Adipose tissue (tissue), 3 donors: ENCODE measurements around the gene BHLHE23. TPM values are rescaled to one million over a fixed set of nuclear protein-coding genes. Genes with fewer than 3 reads are reported as not detected.

Source experiments
- H3K27ac ChIP-seq: one replicate; pipeline ENCODE4 v1.5.1; 2013; ENCODE audit warnings: low read depth, low read length
- WGBS, 3 donors: extraction: QIAGEN DNeasy Blood & Tissue Kit; methylation state at CpG; one replicate each; pipeline ENCODE4 v1.1.7; 2013; 5-methylcytosine and 5-hydroxymethylcytosine counted together
- polyA plus RNA-seq, 3 donors: library from polyadenylated mRNA; stranded (reverse); fragments of 200-250 nt; gene quantifications; one replicate each; pipeline ENCODE4 v1.2.3, GENCODE V29; 2013
- donor health status: healthy with polysubstance abuse.
- donor health status: Bipolar disorder and iron deficiency.
- donor health status: healthy.

BHLHE23 gene
- polyA plus RNA-seq, 3 donors = not detected

DNA sequence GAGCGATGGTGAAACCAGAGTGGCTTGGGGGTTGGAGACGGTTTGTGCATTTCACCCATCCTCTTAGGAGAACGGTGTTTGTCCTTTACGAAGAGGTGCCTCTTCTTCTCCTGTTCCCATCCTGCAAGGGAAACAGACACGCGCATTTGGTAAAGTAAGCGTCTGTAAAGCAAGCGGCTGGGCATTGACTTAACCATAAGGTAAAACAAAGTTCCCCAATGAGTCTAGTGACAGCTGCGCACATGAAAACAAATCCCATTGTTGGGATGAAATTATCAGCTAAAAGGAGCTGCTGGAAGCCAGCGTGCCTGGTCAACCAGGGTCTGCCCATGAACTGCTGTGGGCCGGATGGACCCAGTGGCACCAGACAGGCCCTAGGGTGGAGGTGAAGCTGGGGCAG is 5.8 kb downstream of the BHLHE23 start:
- 28 to 55% (median 44%) methylated on average over 11 of the region's 11 CpGs for WGBS, 3 donors
- no peak overlapping the region for H3K27ac ChIP-seq

DNA sequence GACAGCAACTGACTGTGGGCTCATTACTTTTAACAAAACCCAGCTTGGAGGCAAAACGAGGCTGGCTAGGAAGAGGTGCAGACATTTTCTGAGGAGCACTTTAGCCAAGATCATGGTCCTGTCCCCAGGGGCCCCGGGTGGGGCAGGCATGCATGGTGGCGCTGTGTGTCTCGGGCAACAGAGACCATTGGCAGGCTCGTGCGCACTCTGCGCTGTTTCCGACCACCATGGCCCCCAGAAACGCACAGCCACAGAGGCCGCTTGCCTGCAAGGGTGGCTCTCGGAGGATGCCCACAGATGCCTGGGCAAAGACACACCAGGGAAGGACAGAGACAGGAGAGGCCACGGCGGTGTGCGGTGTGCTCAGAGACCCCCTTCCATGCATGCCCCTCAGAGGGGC is 6.7 kb downstream of the BHLHE23 start:
- no peak overlapping the region for H3K27ac ChIP-seq
- 82 to 90% (median 86%) methylated on average over 14 of the region's 14 CpGs for WGBS, 3 donors

DNA sequence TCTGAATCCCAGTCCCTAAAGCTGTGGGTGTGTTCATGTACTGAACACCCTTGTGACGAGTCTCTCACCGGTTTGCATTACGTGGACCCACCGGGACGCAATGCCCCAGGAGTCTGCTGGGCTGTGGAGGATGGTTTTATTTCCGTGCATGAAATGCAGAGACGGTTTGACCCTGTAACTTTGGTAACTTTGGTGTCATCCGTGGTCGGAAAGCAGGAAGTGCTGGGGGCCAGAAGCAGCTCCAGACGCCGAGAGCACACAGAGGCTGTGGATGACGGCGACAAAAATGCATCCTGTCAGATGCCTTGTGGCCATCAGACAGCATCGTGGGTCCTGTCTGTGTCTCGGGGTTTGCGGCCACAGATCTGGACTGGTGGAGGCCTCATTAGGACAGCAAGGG is 7.2 kb downstream of the BHLHE23 start:
- 52 to 75% (median 59%) methylated on average over 16 of the region's 16 CpGs for WGBS, 3 donors
- H3K27ac ChIP-seq = no peak overlapping the region

DNA sequence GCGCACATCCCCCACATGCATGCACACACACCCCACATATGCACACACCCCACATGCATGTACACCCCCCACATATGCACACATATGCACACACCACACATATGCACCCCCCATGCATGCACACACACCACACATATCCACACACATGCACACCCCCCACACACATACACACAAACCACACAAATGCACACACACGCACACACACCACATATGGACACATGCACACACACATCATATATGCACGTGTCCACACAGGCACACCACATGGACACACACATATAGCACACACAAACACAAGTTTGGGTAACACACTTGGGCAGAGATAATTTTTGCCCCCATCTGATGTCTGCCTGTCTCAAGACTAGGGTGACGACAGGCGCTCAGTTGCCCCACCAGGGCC is 8.3 kb downstream of the BHLHE23 start:
- H3K27ac ChIP-seq = no peak overlapping the region
- 66 to 86% (median 68%) methylated on average over 5 of the region's 5 CpGs for WGBS, 3 donors

DNA sequence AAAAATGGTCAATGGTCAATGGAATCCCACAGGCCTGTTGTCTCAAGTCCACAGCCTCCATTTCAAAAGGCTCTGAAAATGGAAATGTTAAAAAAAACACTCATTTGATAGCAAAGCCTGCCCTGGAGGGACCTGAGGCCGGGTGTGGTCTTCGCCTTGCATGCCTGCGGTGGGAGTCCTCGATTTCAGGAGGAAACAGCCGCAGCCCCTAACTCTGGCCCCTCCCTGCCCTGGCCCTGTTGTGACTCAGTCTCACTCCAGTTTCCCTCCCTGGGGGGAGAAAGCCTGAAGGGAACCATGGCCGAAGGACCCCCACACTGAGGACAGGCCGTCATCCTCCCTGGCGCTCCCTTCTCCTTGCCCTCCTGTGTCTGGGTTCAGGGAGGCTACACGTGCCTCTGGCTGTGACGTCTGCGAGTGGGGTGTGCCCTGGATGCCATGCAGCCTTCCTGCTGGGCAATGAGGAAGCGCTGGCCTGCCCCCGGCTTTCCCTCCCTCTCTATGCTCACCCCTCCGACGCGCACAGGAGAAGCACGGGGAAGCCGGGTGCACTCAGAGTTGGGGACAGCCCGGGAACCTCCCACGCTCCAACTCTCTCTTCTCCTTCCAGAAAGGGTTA is 9.2 kb downstream of the BHLHE23 start:
- WGBS, 3 donors = 20 to 23% (median 22%) methylated on average over 20 of the region's 20 CpGs

DNA sequence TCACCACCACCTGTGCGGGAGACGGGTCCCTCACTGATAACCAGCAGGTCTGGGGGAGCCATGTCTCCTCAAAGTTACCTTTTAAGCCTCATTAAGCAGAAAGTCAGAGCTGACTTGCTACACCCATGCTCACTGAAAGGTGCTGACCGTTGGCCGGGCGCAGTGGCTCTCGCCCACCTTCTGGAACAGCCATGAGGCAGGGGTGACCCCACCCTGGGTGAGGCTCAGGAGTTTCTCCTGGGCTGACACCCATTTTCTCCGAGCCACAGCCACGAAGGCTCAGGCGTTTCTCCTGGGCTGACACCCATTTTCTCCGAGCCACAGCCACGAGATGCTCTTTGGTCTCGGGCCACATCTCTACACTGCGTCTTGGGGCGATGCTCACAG is 10.2 kb downstream of the BHLHE23 start:
- no peak overlapping the region for H3K27ac ChIP-seq
- 75 to 88% (median 84%) methylated on average over 14 of the region's 14 CpGs for WGBS, 3 donors

More for the DNA sequence above, 9.2 kb downstream of the BHLHE23 start:
- no peak overlapping the region for H3K27ac ChIP-seq

DNA sequence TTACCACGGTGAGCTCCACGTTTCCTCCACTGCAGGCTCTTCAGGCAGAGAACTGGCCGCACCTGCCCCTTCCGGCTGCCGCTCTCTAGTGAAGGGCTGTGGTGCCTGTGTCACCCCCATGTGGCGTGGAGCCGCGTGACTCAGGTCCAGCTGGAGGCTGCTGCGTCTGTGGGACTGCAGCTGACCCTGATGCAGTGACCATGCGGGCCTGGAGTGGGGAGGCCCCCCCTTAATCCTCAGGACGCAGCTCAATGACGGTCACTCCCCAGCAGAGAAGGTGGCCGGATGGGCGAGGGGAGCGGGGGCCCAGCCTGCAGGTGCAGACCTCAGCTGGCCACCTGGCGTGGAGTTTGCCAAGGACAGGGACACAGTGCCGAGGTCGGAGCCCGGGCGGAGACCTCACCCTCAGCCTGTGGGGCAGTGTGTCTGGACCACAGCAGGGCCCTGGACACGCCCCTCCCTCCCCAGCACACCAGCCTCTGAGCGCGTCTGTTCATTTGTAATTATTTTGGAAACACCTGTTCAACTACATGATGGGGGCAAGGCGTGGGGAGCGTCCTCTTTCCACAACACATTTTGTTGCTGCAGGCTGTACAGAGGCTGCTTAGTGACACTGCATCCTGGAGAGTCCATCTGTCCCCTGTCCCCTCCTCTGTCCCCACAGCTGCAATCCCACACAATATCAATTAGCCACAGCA is 10.7 kb downstream of the BHLHE23 start:
- 58 to 84% (median 81%) methylated on average over 25 of the region's 25 CpGs for WGBS, 3 donors

DNA sequence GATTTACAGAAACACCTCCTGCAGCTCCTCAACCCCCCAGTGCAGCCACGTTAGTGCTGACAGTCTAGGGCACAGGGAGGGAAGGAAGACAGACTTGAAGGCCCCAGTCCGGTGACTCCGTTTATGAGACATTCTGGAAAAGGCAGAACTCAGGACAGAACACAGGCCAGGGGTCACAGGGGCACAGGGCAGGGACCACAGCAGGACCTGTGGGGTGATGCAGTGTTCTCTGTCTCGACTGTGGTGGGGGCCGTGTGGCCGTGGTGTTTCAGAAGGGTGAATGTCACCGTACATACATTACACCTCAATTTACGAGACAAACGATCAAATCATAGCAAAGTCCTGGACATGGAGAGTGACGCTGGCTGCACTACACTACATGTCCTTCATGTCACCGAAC is 11.3 kb downstream of the BHLHE23 start:
- 51 to 80% (median 74%) methylated on average over 11 of the region's 11 CpGs for WGBS, 3 donors
- no peak overlapping the region for H3K27ac ChIP-seq

More for the DNA sequence above, 10.7 kb downstream of the BHLHE23 start:
- no peak overlapping the region for H3K27ac ChIP-seq

DNA sequence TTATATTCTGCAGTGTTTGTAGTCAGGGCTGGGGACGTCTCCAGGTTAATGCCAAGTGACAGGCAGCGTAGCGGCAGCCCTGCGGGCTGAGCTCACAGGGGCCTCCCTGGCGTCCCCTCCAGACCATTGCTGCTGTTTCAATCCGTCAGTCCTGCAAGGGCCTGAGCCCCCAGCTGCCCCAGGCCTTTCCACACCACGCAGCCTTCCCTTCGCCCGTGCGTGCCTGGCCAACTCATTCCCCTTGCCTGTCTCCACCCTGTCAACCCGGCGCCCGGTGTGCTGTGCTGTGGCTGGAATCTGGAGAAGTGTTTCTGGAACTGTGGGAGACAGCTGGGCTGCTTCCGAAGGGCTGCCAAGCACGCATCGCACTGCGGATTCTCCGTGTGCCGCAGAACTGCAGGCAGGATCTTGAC is 11.9 kb downstream of the BHLHE23 start:
- WGBS, 3 donors = 62 to 81% (median 65%) methylated on average over 19 of the region's 19 CpGs

DNA sequence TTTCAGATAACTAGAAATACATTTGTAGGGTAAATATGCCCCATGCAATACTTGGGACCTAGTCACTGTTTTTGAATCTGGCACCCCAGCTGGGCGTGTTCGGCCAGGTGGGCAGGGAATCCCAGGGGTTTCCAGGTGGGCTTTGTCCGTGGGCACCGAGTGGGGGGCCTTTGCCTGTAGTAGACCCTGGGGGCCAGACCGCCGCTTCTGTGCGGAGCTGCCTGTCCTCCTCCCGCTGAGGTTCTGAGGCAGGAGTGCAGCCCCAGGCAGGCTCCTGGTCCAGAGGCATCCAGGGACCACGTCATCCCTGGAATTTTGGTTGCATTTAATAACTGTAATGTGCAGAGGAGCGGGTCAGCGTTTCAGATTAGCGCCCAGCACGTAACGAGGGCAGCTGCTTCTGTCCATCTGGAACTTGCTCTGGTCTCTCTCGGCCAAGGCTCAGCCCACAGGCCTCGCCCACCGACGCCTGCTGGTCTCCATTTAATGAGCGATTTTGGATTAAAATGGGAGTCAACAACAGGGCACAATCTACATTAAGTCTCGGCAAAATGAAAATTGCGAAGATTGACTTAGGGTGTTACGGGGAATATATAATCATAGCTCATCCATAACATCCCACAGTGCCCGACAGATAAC is 12.8 kb downstream of the BHLHE23 start:
- 79 to 88% (median 88%) methylated on average over 23 of the region's 23 CpGs for WGBS, 3 donors
- H3K27ac ChIP-seq = no peak overlapping the region

More for the DNA sequence above, 11.9 kb downstream of the BHLHE23 start:
- H3K27ac ChIP-seq = no peak overlapping the region

DNA sequence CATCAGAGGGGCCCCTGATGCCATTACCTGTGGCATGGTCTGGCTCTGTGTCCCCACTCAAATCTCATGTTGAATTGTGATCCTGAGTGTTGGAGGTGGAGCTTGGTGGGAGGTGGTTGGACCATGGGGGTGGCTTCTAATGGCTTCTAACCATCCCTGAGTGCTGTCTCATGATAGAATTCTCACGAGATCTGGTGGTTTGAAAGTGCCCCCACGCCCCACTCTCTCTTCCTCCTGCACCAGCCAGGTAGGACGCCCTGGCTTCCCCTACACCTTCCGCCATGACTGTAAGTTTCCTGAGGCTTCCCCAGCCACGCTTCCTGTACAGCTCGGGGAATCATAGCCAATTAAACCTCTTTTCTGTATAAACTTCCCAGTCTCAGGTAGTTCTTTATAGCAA is 14.9 kb downstream of the BHLHE23 start:
- no peak overlapping the region for H3K27ac ChIP-seq
- 69 to 82% (median 78%) methylated on average over 6 of the region's 6 CpGs for WGBS, 3 donors

DNA sequence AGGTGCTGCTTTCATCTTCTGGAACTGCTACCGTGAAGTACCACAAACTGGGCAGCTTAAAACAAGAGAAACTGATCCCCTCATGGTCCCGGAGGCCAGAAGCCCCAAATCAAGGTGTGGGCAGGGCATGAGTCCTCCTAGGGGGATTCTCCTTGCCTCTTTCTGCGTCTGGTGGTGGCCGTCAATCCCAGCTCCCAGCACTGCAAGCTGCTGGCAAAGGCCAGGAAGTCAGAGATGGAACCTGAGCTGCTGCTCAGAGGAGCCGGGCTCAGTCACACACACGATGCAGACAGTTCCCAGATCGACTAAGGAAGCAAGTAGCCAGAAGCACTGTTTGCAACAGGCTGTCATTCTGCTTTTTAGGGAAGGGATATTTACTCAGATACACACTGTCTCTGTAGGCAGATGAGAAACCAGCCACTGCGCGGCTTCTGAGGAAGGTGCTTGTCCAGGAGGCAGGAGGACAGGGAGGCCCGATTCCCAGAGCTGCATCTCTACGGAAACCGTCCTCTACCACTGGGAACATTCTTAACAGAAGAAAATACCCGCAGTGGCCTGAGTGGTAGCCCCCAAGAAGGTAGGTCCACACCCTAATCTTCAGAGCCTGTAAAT is 15.5 kb downstream of the BHLHE23 start:
- 63 to 74% (median 64%) methylated on average over 13 of the region's 13 CpGs for WGBS, 3 donors
- no peak overlapping the region for H3K27ac ChIP-seq

DNA sequence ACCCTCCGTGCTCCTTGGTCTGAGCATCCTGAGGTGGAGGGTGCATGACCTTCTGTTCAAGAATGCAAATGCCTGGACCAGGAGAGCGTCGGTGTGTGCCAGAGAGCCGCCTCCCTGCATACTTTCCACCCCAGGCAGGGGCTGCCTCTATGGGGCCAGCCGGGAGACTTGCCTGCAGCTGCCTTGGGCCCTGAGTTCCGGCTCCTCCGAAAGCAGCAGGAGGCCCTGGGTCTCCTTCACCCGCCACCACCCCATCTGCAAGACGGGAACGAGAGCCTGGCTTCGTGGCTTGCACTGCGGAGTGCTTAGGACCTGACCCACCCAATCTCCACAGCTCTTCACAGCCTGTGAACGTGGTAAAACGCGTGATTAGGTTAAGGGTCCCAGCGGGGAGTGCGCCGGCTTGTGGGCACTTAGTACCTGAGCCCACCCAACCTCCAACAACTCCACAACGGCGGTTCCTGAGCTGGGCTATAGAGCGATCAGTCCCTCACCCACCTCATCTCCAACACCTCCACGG is 16.4 kb downstream of the BHLHE23 start:
- WGBS, 3 donors = 56 to 81% (median 71%) methylated on average over 22 of the region's 22 CpGs

DNA sequence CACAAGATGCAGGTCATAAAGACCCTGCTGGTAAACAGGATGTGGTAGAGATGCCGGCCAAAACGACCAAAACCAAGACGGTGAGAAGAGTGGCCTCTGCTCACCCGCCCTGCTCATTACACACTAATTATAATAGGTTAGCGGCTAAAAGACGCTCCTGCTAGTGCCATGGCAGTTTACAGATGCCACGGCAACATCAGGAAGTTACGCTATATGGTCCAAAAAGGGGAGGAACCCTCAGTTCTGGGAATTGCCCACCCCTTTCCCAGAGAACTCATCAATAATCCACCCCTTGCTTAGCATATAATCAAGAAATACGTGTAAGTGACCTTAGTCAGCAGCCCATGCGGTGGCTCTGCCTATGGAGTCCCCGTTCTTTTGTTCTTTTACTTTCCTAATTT is 17.6 kb downstream of the BHLHE23 start:
- H3K27ac ChIP-seq = no peak overlapping the region
- WGBS, 3 donors = 37 to 54% (median 43%) methylated on average over 11 of the region's 11 CpGs

More for the DNA sequence above, 16.4 kb downstream of the BHLHE23 start:
- H3K27ac ChIP-seq = no peak overlapping the region

DNA sequence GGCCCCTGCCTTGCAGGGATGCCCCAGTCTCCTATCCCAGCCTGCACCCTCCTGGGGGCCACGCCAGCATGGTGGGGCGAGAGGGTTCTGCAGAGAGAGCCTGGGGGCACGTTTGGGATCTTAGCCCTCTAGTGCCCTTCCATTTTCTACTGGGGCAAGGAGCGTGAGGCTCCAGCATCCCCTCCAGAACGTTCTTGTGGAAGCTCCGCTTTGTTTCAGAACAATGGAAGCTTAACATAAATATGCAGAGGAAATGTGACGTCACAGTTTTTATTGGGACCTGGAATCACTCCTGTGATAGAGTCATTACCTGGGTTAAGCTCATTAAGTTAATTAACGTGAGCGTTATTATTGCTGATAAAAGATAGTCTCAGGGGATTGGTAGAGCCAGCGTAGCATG is 19.6 kb downstream of the BHLHE23 start:
- 40 to 66% (median 49%) methylated on average over 10 of the region's 10 CpGs for WGBS, 3 donors
- H3K27ac ChIP-seq = no peak overlapping the region

DNA sequence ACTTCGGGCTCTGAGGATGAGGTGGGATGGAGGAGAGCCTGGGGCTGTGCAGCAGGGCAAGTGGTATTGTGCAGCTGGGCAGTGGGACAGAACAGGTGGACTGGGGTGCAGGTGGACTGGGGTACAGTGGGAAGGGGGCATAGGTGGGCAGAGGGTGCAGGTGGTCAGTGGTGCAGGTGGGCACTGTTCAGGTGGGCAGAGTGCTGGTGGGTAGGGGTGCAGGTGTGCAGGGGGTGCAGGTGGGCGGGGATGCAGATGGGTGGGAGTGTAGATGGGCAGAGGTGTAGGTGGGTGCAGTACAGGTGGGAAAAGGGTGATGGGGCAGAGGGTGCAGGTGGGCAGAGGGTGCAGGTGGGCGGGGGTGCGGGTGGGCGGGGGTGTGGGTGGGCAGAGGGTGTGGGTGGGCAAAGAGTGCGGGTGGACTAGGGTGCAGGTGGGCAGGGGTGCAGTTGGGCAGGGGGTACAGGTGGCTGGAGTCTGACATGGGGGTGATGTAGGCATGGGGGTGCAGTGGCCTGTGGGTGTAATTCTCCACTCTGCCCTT is 20.4 kb downstream of the BHLHE23 start:
- H3K27ac ChIP-seq = no peak overlapping the region
- 52 to 75% (median 69%) methylated on average over 5 to 6 of the region's 6 CpGs for WGBS, 3 donors

DNA sequence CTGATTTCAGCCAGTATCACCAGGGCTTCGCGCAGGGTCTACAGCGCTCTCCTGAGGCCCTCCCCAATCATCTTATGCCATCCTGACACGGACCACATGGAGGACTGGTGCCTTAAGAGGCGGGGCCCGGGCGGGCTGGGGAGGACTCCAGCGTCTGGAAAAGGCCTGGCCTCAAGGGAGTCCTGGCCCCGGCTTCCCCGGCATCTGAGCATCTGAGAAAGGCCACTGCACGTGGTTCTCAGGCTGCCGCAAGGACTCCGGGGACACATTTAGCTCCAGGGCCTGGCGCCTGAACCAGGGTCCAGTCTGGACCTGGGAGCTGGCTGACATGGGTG is 21.4 kb downstream of the BHLHE23 start:
- WGBS, 3 donors = 52 to 72% (median 66%) methylated on average over 14 of the region's 14 CpGs
- no peak overlapping the region for H3K27ac ChIP-seq

DNA sequence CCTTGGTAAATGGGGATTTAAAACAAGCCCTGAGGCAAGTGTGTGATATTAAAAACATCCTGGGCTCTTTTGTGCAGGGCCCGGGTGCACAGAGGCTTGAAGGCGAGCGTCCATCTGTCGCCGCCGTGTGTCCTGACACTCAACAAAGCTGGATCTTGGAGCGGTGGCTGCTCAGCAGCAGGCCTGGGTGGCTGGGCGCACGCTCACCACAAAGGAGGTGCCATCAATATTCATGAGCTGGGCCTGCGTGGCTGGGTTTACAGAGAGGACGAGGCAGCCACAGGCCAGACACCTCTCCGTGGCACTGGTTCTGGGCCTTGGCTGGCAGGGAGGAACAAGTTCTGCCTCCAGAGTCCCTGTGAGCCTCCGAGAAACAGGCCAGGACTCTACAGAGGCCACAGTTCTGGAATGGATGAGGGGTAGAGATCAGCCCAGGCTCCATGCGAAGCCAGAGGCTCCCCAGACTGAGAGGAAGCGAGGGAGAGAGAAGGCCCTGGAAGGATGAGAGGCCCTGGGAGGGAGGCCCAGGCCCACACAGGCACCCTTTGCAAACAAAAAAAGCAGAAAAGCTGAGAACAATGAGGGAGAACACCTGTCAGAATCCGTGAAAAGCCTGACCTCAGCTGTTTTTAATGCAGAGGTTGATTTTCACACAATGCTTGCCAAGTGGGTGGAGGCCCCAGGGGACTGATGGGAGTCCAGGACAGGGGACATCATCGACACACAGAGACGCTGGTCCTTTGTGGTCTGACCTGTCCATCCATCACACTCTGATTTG is 21.9 kb downstream of the BHLHE23 start:
- WGBS, 3 donors = 69 to 80% (median 80%) methylated on average over 17 to 18 of the region's 18 CpGs
- H3K27ac ChIP-seq = no peak overlapping the region
